IMR-90 (cell line): ENCODE measurements around the gene KCNIP1. TPM values are rescaled to one million over a fixed set of nuclear protein-coding genes. Genes with fewer than 3 reads are reported as not detected.

Experiments used
- ATAC-seq: fragments of 200-7000 bp; cut with Tn5 transposase; 2 replicates; pipeline ENCODE4 v1.9.1; 2020; ENCODE audit warnings: low read depth, mild to moderate bottlenecking, moderate library complexity
- BruUV-seq: library from RNA; stranded (reverse); fragments of 400-500 nt; replicated peaks from 2 replicates; lab custom pipeline; 2021; lab: Mats Ljungman, UMichigan
- CTCF ChIA-PET: fragments of 300-600 bp; formaldehyde crosslinking; extraction: SDS; loops from one replicate; lab custom pipeline; 2021; ENCODE audit warnings: antibody characterized with exemption; lab: Yijun Ruan, JAX
- POLR2A ChIA-PET: fragments of 300-600 bp; sonication (Branson Sonifier 250); formaldehyde crosslinking; loops from one replicate; lab custom pipeline; 2022; ENCODE audit warnings: antibody characterized with exemption; ENCODE audit not compliant: unreplicated experiment; lab: Charles Lee
- DNase-seq: peaks from one replicate; pipeline ENCODE4 v3.0.0; 2013
- H2AFZ ChIP-seq: replicated peaks from 2 replicates; pipeline ENCODE3; 2013; ENCODE audit warnings: low read length, mild to moderate bottlenecking; ENCODE audit not compliant: poor library complexity
- H2AK5ac ChIP-seq: 2 replicates; pipeline ENCODE4 v1.6.1; 2013; ENCODE audit warnings: low read depth, low read length, inconsistent platforms
- H2AK9ac ChIP-seq: replicated peaks from 2 replicates; pipeline ENCODE3; 2013; ENCODE audit warnings: mild to moderate bottlenecking, low read depth, low read length, moderate library complexity; ENCODE audit not compliant: poor library complexity
- H2BK120ac ChIP-seq: 2 replicates; pipeline ENCODE4 v1.6.1; 2013; ENCODE audit warnings: low read depth, low read length, inconsistent platforms
- H2BK15ac ChIP-seq: 3 replicates; pipeline ENCODE4 v1.6.1; 2013; ENCODE audit warnings: low read depth, low read length, inconsistent platforms
- H2BK20ac ChIP-seq: 2 replicates; pipeline ENCODE4 v1.6.1; 2013; ENCODE audit warnings: low read depth, mild to moderate bottlenecking, inconsistent platforms, low read length, moderate library complexity
- H2BK5ac ChIP-seq: 2 replicates; pipeline ENCODE4 v1.6.1; 2013; ENCODE audit warnings: mild to moderate bottlenecking, low read depth, low read length, inconsistent platforms; ENCODE audit not compliant: poor library complexity, severe bottlenecking
- H3K14ac ChIP-seq: replicated peaks from 2 replicates; pipeline ENCODE4 v1.6.1; 2013; ENCODE audit warnings: low read depth, low read length, inconsistent platforms
- H3K18ac ChIP-seq: 2 replicates; pipeline ENCODE4 v1.6.1; 2013; ENCODE audit warnings: low read depth, low read length, control low read depth
- H3K23ac ChIP-seq: 2 replicates; pipeline ENCODE4 v1.6.1; 2013; ENCODE audit warnings: low read depth, low read length, inconsistent platforms
- H3K27ac ChIP-seq: 2 replicates; pipeline ENCODE4 v1.5.1; 2013; ENCODE audit warnings: mild to moderate bottlenecking, control low read depth, low read length; ENCODE audit not compliant: insufficient read depth
- H3K27me3 ChIP-seq: 2 replicates; pipeline ENCODE4 v1.6.1; 2013; ENCODE audit warnings: low read length; ENCODE audit not compliant: control insufficient read depth, insufficient read depth
- H3K36me3 ChIP-seq: 2 replicates; pipeline ENCODE4 v1.6.1; 2013; ENCODE audit warnings: low read length, mixed read lengths; ENCODE audit not compliant: control insufficient read depth, insufficient read depth
- H3K4ac ChIP-seq: 2 replicates; pipeline ENCODE4 v1.6.1; 2013; ENCODE audit warnings: low read depth, low read length, inconsistent platforms
- H3K4me1 ChIP-seq: 2 replicates; pipeline ENCODE4 v1.6.1; 2013; ENCODE audit warnings: low read length, mixed read lengths; ENCODE audit not compliant: control insufficient read depth, insufficient read depth
- H3K4me2 ChIP-seq: 2 replicates; pipeline ENCODE4 v1.6.1; 2013; ENCODE audit warnings: low read depth, mild to moderate bottlenecking, control low read depth, low read length, moderate library complexity
- H3K4me3 ChIP-seq: 2 replicates; pipeline ENCODE4 v1.5.1; 2013; ENCODE audit warnings: low read depth, mild to moderate bottlenecking, control low read depth, low read length, moderate library complexity; ENCODE audit not compliant: insufficient read depth
- H3K56ac ChIP-seq: 2 replicates; pipeline ENCODE4 v1.6.1; 2013; ENCODE audit warnings: low read length, inconsistent platforms; ENCODE audit not compliant: insufficient read depth; ENCODE audit errors: extremely low read depth
- H3K79me1 ChIP-seq, 2 experiments: 2 replicates each; pipeline ENCODE4 v1.6.1; 2013; ENCODE audit warnings: low read length in 2 of 2, inconsistent platforms in 1 of 2, low read depth in 1 of 2
- H3K9ac ChIP-seq: 2 replicates; pipeline ENCODE4 v1.6.1; 2013; ENCODE audit warnings: low read depth, low read length, control low read depth
- H3K9me1 ChIP-seq: 2 replicates; pipeline ENCODE4 v1.6.1; 2013; ENCODE audit warnings: low read length, inconsistent platforms; ENCODE audit not compliant: insufficient read depth
- H3K9me3 ChIP-seq: 2 replicates; pipeline ENCODE4 v1.6.1; 2013; ENCODE audit warnings: low read length; ENCODE audit not compliant: control insufficient read depth, insufficient read depth
- H4K20me1 ChIP-seq: 2 replicates; pipeline ENCODE4 v1.6.1; 2013; ENCODE audit warnings: low read length, inconsistent platforms; ENCODE audit not compliant: insufficient read depth
- H4K5ac ChIP-seq: 2 replicates; pipeline ENCODE4 v1.6.1; 2013; ENCODE audit warnings: mild to moderate bottlenecking, low read depth, low read length, control low read depth
- H4K8ac ChIP-seq, 2 experiments: 2 replicates each; pipeline ENCODE4 v1.6.1; 2013; ENCODE audit warnings: low read depth in 2 of 2, low read length in 2 of 2, control low read depth in 1 of 2, inconsistent platforms in 1 of 2
- H4K91ac ChIP-seq: 2 replicates; pipeline ENCODE4 v1.6.1; 2013; ENCODE audit warnings: low read depth, low read length, inconsistent platforms; ENCODE audit not compliant: insufficient read depth
- BHLHE40 ChIP-seq: fragments of 150-350 bp; IDR thresholded peaks from 2 replicates; pipeline ENCODE4 v1.6.1; 2016; ENCODE audit warnings: mild to moderate bottlenecking, low read depth, low read length
- CEBPB ChIP-seq: IDR thresholded peaks from 2 replicates; pipeline ENCODE4 v1.6.1; 2012; ENCODE audit warnings: low read depth, low read length, improper control_type of control experiment
- CHD1 ChIP-seq: IDR thresholded peaks from 2 replicates; pipeline ENCODE4 v1.6.1; 2012; ENCODE audit warnings: low read depth, low read length, improper control_type of control experiment
- CTCF ChIP-seq: conservative IDR thresholded peaks from 2 replicates; pipeline ENCODE4 v1.5.1; 2012; ENCODE audit warnings: mild to moderate bottlenecking, low read depth, low read length, improper control_type of control experiment
- ELK1 ChIP-seq: fragments of 150-350 bp; IDR thresholded peaks from 2 replicates; pipeline ENCODE4 v1.6.1; 2016; ENCODE audit warnings: low read depth, mild to moderate bottlenecking, low read length, moderate library complexity, borderline replicate concordance
- FOS ChIP-seq: fragments of 150-350 bp; IDR thresholded peaks from 2 replicates; pipeline ENCODE4 v1.6.1; 2016; ENCODE audit warnings: low read depth, low read length
- MAFK ChIP-seq: IDR thresholded peaks from 2 replicates; pipeline ENCODE4 v1.6.1; 2012; ENCODE audit warnings: low read depth, low read length, improper control_type of control experiment
- MAZ ChIP-seq: IDR thresholded peaks from 2 replicates; pipeline ENCODE4 v1.6.1; 2012; ENCODE audit warnings: low read depth, mild to moderate bottlenecking, low read length, improper control_type of control experiment, moderate library complexity, borderline replicate concordance
- MXI1 ChIP-seq: IDR thresholded peaks from 2 replicates; pipeline ENCODE4 v1.6.1; 2012; ENCODE audit warnings: low read depth, mild to moderate bottlenecking, low read length, moderate library complexity, borderline replicate concordance
- NFE2L2 ChIP-seq: fragments of 150-350 bp; IDR thresholded peaks from 2 replicates; pipeline ENCODE4 v1.6.1; 2016; ENCODE audit warnings: low read depth, mild to moderate bottlenecking, low read length
- POLR2A ChIP-seq: IDR thresholded peaks from 2 replicates; pipeline ENCODE4 v1.6.1; 2012; ENCODE audit warnings: mild to moderate bottlenecking, low read depth, low read length
- RAD21 ChIP-seq: IDR thresholded peaks from 2 replicates; pipeline ENCODE4 v1.6.1; 2012; ENCODE audit warnings: low read length, improper control_type of control experiment
- RCOR1 ChIP-seq: IDR thresholded peaks from 2 replicates; pipeline ENCODE4 v1.6.1; 2012; ENCODE audit warnings: mild to moderate bottlenecking, low read length, improper control_type of control experiment; ENCODE audit not compliant: insufficient replicate concordance
- RFX5 ChIP-seq: IDR thresholded peaks from 2 replicates; pipeline ENCODE4 v1.8.0; 2012; ENCODE audit warnings: low read depth, mild to moderate bottlenecking, low read length, moderate library complexity
- SMC3 ChIP-seq: fragments of 150-350 bp; IDR thresholded peaks from 2 replicates; pipeline ENCODE4 v1.6.1; 2016; ENCODE audit warnings: low read depth, mild to moderate bottlenecking, antibody characterized with exemption, low read length, moderate library complexity
- USF2 ChIP-seq: fragments of 150-350 bp; IDR thresholded peaks from 2 replicates; pipeline ENCODE4 v1.6.1; 2017; ENCODE audit warnings: mild to moderate bottlenecking, antibody characterized with exemption, low read length, low read depth
- WGBS, 2 experiments: methylation state at CpG; one replicate each; pipeline versions ENCODE4 v1.1.5 to v1.1.7; 2013; ENCODE audit warnings: missing lambda C conversion rate in 2 of 2; ENCODE audit not compliant: insufficient read length in 1 of 2; ENCODE audit errors: extremely low coverage in 2 of 2; 5-methylcytosine and 5-hydroxymethylcytosine counted together
- dilution Hi-C: fragments of 300-500 bp; cut with HindIII; formaldehyde crosslinking; loops from one replicate; pipeline ENCODE4 v1.14.3; 2018; ENCODE audit warnings: low sequenced_read_pairs; ENCODE audit not compliant: unreplicated experiment
- in situ Hi-C: fragments of 300-500 bp; cut with MboI; formaldehyde crosslinking; loops from 3 replicates; pipeline ENCODE4 v1.14.3; 2019; ENCODE audit warnings: low sequenced_read_pairs, inconsistent platforms, mixed read lengths
- intact Hi-C: fragments of 100-400 bp; cut with micrococcal nuclease; formaldehyde crosslinking; loops from 2 replicates; pipeline ENCODE4 v1.10.0; 2022
- polyA plus RNA-seq, 3 experiments: library from polyadenylated mRNA; depleted of rRNA; stranded (reverse); fragments of >200 nt; gene quantifications; 2 replicates each; pipeline ENCODE4 v1.2.3, GENCODE V29; 2012; ENCODE audit warnings: low replicate concordance in 1 of 3
- total RNA-seq: library from RNA; depleted of rRNA; stranded (reverse); fragments of >200 nt; gene quantifications from 2 replicates; pipeline ENCODE4 v1.2.3, GENCODE V29; 2012

The KCNIP1 gene
- total and polyA plus RNA-seq, 2 of the 4 experiments (the other 2 are of a cell fraction), result not detected

- H3K4ac ChIP-seq, result no peak overlapping the region
- H4K5ac ChIP-seq, result no peak overlapping the region
- no peak overlapping the region for H2BK20ac ChIP-seq
- intact Hi-C loops (no loop called here), dilution Hi-C loops (no loop called here), in situ Hi-C loops (no loop called here)
- no peak overlapping the region for H2BK5ac ChIP-seq
- no peak overlapping the region for H3K18ac ChIP-seq
- WGBS, 2 experiments, result no CpG with 5 or more reads among the region's 6 CpGs
- DNase-seq (no peak), ATAC-seq (no peak)
- no peaks in the 10 kb centered on the region for H3K9me3 ChIP-seq
- H3K4me2 ChIP-seq, result no peak overlapping the region
- no peaks in the 10 kb centered on the region for H3K9me1 ChIP-seq
- H3K4me3 ChIP-seq, result no peak overlapping the region
- H2AK5ac ChIP-seq, result no peak overlapping the region
- no peaks in the 10 kb centered on the region for H3K36me3 ChIP-seq
- no peak overlapping the region for H2AFZ ChIP-seq
- H3K27me3 ChIP-seq, result peaks cover 10% of the 10 kb centered on the region
- H2BK15ac ChIP-seq, result no peak overlapping the region
- no peak overlapping the region for H4K8ac ChIP-seq
- H4K20me1 ChIP-seq, result no peaks in the 10 kb centered on the region
- no peaks in the 10 kb centered on the region for H3K79me1 ChIP-seq
- 0 out of 2 replicates have a peak, but pooled peaks cover 2% of the 10 kb centered on the region for H3K4me1 ChIP-seq
- TF ChIP-seq POLR2A (no peak), ELK1 (no peak), NFE2L2 (no peak), MAZ (no peak), SMC3 (no peak), CHD1 (no peak), MAFK (no peak), USF2 (no peak), CTCF (no peak), RFX5 (no peak), MXI1 (no peak), RCOR1 (no peak), BHLHE40 (no peak), RAD21 (no peak), FOS (no peak), CEBPB (no peak)
- no peak overlapping the region for H3K9ac ChIP-seq
- no peak overlapping the region for H3K56ac ChIP-seq
- no peak overlapping the region for H2BK120ac ChIP-seq
- ChIA-PET POLR2A (no interaction called here), CTCF (no interaction called here)
- no peak overlapping the region for H3K27ac ChIP-seq
- no TSS peak for BruUV-seq
- H2AK9ac ChIP-seq, result no peak overlapping the region
- H3K23ac ChIP-seq, result no peak overlapping the region
- no peak overlapping the region for H4K91ac ChIP-seq
- H3K14ac ChIP-seq, result no peak overlapping the region
Measured at GRCh38 chr5:170761708-170762066, 257.9 kb downstream of the KCNIP1 start.
